ENCODE data around the gene CATSPERE. TPM values are rescaled to one million over a fixed set of nuclear protein-coding genes. Genes with fewer than 3 reads are reported as not detected.

The CATSPERE gene
- total RNA-seq, 3 donors from 2014 or later, result 1.3 to 3.2 (median 2.0) TPM

DNA sequence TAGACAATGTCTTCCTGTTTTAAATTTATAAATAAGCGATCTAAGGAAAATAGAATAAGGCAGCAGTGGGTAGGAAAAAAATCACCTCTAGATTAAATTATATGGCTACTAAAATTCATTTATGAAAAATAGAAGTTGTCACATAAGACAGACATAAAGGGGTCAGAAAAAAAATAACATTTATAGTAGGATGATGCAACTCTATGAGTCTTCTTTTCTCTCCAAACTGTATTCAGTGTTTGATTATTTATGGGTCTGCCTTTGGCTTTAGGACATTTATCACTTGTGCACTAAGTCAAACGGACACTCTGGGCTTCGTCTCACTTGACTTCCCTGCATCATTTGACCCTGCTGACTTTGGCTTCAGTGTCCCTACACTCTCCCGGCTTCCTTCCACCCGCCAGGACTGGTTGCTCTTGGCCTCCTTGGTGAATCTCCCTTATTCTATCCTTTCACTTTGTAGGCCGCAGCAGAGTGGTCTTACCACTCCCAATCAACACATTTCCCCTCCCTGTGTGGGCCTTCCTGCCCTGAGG lies 144.8 kb downstream of the CATSPERE start:
- no peaks in the 10 kb centered on the region for H3K36me3 ChIP-seq
- no peak for TF ChIP-seq POLR2AphosphoS5 (IDR thresholded peaks at IDR 0.05)
- TF ChIP-seq POLR2A (IDR thresholded peaks at IDR 0.05), result no peak
- TF ChIP-seq, protein P1, sequence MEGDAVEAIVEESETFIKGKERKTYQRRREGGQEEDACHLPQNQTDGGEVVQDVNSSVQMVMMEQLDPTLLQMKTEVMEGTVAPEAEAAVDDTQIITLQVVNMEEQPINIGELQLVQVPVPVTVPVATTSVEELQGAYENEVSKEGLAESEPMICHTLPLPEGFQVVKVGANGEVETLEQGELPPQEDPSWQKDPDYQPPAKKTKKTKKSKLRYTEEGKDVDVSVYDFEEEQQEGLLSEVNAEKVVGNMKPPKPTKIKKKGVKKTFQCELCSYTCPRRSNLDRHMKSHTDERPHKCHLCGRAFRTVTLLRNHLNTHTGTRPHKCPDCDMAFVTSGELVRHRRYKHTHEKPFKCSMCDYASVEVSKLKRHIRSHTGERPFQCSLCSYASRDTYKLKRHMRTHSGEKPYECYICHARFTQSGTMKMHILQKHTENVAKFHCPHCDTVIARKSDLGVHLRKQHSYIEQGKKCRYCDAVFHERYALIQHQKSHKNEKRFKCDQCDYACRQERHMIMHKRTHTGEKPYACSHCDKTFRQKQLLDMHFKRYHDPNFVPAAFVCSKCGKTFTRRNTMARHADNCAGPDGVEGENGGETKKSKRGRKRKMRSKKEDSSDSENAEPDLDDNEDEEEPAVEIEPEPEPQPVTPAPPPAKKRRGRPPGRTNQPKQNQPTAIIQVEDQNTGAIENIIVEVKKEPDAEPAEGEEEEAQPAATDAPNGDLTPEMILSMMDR (IDR thresholded peaks at IDR 0.05), result no peak
- H3K4me1 ChIP-seq, result no peaks in the 10 kb centered on the region
- no peak overlapping the region for H3K4me3 ChIP-seq
- H3K9me3 ChIP-seq, result no peaks in the 10 kb centered on the region
- no peaks in the 10 kb centered on the region for H3K27me3 ChIP-seq
- H3K27ac ChIP-seq, result no peak overlapping the region
- intact Hi-C loops (cut with DNase I; ENCODE audit: low total_unique reads), result no loop called here
- no peak for DNase-seq (ENCODE audit: low spot score in 2 of 2)

DNA sequence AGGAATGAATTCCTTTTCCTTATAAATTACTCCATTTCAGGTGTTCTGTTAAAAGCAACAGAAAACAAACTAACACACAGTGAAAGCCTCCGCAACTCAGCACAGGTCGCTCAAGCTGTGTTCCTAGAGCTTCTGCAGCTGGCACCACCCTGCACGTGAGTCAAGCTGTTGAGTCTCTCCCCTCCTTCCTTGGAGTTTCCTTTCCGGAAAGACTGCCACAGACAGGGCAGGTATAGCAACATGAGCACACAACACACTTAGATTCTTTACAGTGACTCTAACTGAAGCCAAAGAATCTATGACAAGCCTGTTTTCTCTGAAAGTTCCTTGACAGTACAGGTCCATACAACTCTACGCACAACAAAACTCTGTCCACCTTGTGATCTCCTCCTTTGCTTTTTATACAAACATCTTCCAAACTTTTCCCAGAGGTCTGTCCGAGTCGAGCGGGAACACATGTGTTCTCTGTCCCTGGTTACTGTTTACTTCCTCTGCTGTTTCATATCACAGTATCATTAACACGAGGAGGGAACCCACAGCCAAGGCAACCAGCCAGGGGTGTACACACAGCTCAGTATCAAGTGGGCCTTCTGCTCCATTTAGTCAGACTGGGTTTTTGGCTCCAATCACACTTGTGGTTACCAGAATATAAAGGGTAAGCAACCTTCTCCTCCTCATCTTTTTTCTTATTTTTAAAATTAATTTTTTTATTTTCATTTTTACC lies 153.2 kb downstream of the CATSPERE start:
- no peaks in the 10 kb centered on the region for H3K27me3 ChIP-seq
- TF ChIP-seq, protein P1 (IDR thresholded peaks at IDR 0.05), result no peak
- TF ChIP-seq POLR2A (IDR thresholded peaks at IDR 0.05), result no peak
- no peak for TF ChIP-seq POLR2AphosphoS5 (IDR thresholded peaks at IDR 0.05)
- DNase-seq (ENCODE audit: low spot score in 2 of 2), result no peak
- H3K27ac ChIP-seq, result no peak overlapping the region
- intact Hi-C loops (cut with DNase I; ENCODE audit: low total_unique reads), result no loop called here
- H3K9me3 ChIP-seq, result no peaks in the 10 kb centered on the region
- H3K4me3 ChIP-seq, result no peak overlapping the region
- H3K4me1 ChIP-seq, result no peaks in the 10 kb centered on the region
- no peaks in the 10 kb centered on the region for H3K36me3 ChIP-seq

DNA sequence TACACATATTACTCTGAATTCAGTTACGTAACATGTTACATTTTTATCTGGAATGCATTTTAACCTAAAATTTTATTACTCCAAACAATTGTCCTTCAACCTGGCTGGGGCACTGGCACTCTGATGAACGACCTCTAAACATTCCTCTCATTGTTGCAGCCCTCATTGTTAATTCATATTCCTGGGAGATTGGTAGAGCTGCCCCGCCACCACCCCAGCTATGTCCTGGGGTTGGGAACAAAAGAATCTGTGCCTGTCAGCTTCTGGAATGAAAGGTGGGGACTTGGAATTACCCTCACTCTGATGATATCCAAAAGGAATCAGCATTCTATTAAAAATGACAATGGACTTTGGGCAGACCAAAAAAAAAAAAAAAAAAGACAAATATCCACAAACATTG lies 153.8 kb downstream of the CATSPERE start:
- no peaks in the 10 kb centered on the region for H3K9me3 ChIP-seq
- intact Hi-C loops (cut with DNase I; ENCODE audit: low total_unique reads), result no loop called here
- no peak overlapping the region for H3K4me3 ChIP-seq
- TF ChIP-seq, protein P1 (IDR thresholded peaks at IDR 0.05), result no peak
- no peak for TF ChIP-seq POLR2A (IDR thresholded peaks at IDR 0.05)
- no peak for TF ChIP-seq POLR2AphosphoS5 (IDR thresholded peaks at IDR 0.05)
- H3K27ac ChIP-seq, result no peak overlapping the region
- no peaks in the 10 kb centered on the region for H3K36me3 ChIP-seq
- DNase-seq (ENCODE audit: low spot score in 2 of 2), result no peak
- no peaks in the 10 kb centered on the region for H3K27me3 ChIP-seq
- no peaks in the 10 kb centered on the region for H3K4me1 ChIP-seq

DNA sequence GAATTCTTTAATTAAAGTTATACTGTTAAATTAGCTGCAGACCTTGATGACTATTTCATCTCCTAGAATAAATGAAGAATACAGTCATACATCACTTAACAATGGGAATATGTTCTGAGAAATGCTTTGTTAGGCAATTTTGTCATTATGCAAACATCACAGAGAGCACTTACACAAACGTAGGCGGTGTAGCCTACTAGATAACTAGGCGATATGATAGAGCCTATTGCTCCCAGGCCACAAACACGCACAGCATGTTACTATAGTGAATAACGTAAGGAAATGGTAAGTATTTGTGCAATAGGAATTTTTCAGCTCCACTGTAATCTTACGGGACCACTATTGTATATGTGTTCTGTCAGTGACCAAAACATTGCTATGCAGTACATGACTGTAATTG lies 154.2 kb downstream of the CATSPERE start:
- no peaks in the 10 kb centered on the region for H3K9me3 ChIP-seq
- no peaks in the 10 kb centered on the region for H3K36me3 ChIP-seq
- H3K27ac ChIP-seq, result no peak overlapping the region
- intact Hi-C loops (cut with DNase I; ENCODE audit: low total_unique reads), result no loop called here
- DNase-seq (ENCODE audit: low spot score in 2 of 2), result no peak
- H3K27me3 ChIP-seq, result no peaks in the 10 kb centered on the region
- TF ChIP-seq POLR2A (IDR thresholded peaks at IDR 0.05), result no peak
- no peak for TF ChIP-seq POLR2AphosphoS5 (IDR thresholded peaks at IDR 0.05)
- TF ChIP-seq, protein P1 (IDR thresholded peaks at IDR 0.05), result no peak
- no peaks in the 10 kb centered on the region for H3K4me1 ChIP-seq
- H3K4me3 ChIP-seq, result no peak overlapping the region

DNA sequence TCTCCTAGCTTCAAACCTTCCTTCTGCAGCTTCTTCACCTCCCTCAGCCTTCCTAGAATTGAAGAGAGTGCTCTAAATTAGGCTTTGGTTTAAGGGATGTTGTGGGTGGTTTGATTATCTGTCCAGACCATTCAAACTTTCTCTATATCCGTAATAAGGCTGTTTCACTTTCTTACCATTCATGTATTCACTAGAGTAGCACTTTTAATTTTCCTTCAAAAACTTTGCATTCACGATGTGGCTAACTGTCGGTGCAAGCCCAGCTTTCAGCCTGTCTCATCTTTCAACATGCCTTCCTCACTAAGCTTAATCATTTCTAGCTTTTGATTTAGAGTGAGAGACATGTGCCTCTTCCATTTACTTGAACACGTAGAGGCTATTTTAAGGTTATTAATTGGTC lies 165.6 kb downstream of the CATSPERE start:
- Histone ChIP-seq H3K27ac (no peak overlapping the region), H3K4me3 (no peak overlapping the region), H3K36me3 (no peaks in the 10 kb centered on the region), H3K27me3 (no peaks in the 10 kb centered on the region), H3K9me3 (no peaks in the 10 kb centered on the region), H3K4me1 (no peaks in the 10 kb centered on the region)
- intact Hi-C loops (cut with DNase I; ENCODE audit: low total_unique reads), result no loop called here
- DNase-seq (ENCODE audit: low spot score in 2 of 2), result no peak
- TF ChIP-seq POLR2A (IDR thresholded peaks at IDR 0.05) (no peak), POLR2AphosphoS5 (IDR thresholded peaks at IDR 0.05) (no peak)
- TF ChIP-seq, protein P1 (IDR thresholded peaks at IDR 0.05), result no peak

Data from breast epithelium (tissue), 4 donors.